Liver (tissue), 9 donors: Measurements from ENCODE around the gene SIK3. TPM values are rescaled to one million over a fixed set of nuclear protein-coding genes. Genes with fewer than 3 reads are reported as not detected.

Source experiments
- DNase-seq: peaks from one replicate; pipeline ENCODE4 v3.0.0-alpha.2; 2017; ENCODE audit warnings: low spot score
- H3K27ac ChIP-seq, 2 donors: one replicate each; pipeline ENCODE4 v1.7.0; 2013; ENCODE audit warnings: inconsistent platforms in 2 of 2, low read length in 2 of 2, control low read depth in 1 of 2, low read depth in 1 of 2, mild to moderate bottlenecking in 1 of 2
- H3K27me3 ChIP-seq, 4 donors: one replicate each; pipeline versions ENCODE4 v1.6.1 to v1.7.0; 2013; ENCODE audit warnings: low read length in 3 of 4, inconsistent platforms in 1 of 4, mild to moderate bottlenecking in 1 of 4, moderate library complexity in 1 of 4; ENCODE audit not compliant: control insufficient read depth in 4 of 4, insufficient read depth in 4 of 4
- H3K36me3 ChIP-seq, 4 donors: one replicate each; pipeline versions ENCODE4 v1.6.1 to v1.7.0; 2013; ENCODE audit warnings: low read length in 3 of 4, mild to moderate bottlenecking in 3 of 4, low read depth in 1 of 4, moderate library complexity in 1 of 4; ENCODE audit not compliant: control insufficient read depth in 4 of 4, insufficient read depth in 3 of 4
- H3K4me1 ChIP-seq, 4 donors: one replicate each; pipeline versions ENCODE4 v1.6.1 to v1.7.0; 2013; ENCODE audit warnings: low read length in 3 of 4, mild to moderate bottlenecking in 3 of 4, moderate library complexity in 1 of 4; ENCODE audit not compliant: control insufficient read depth in 4 of 4, insufficient read depth in 4 of 4
- H3K4me3 ChIP-seq, 3 donors: one replicate each; pipeline versions ENCODE4 v1.6.1 to v1.7.0; 2013; ENCODE audit warnings: low read length in 3 of 3, control low read depth in 1 of 3, low read depth in 1 of 3, mild to moderate bottlenecking in 1 of 3
- H3K9ac ChIP-seq, 2 donors: one replicate each; pipeline ENCODE4 v1.7.0; 2013; ENCODE audit warnings: low read length in 2 of 2, mild to moderate bottlenecking in 2 of 2, moderate library complexity in 2 of 2, control low read depth in 1 of 2, low read depth in 1 of 2
- H3K9me3 ChIP-seq, 4 donors: one replicate each; pipeline versions ENCODE4 v1.6.1 to v1.7.0; 2013; ENCODE audit warnings: low read length in 3 of 4; ENCODE audit not compliant: control insufficient read depth in 4 of 4
- EGR1 ChIP-seq, 2 donors: IDR thresholded peaks; 2 replicates each; pipeline ENCODE4 v1.6.1; 2016 to 2018; ENCODE audit warnings: antibody characterized with exemption in 2 of 2, low read depth in 2 of 2
- FOXA1 ChIP-seq: IDR thresholded peaks from 2 replicates; pipeline ENCODE4 v1.6.1; 2016; ENCODE audit warnings: antibody characterized with exemption
- FOXA2 ChIP-seq: IDR thresholded peaks from 2 replicates; pipeline ENCODE4 v1.6.1; 2016; ENCODE audit warnings: antibody characterized with exemption
- GABPA ChIP-seq, 2 donors: IDR thresholded peaks in 1 of 2; conservative IDR thresholded peaks in 1 of 2; 2 replicates each; pipeline ENCODE4 v1.6.1; 2016; ENCODE audit warnings: antibody characterized with exemption in 2 of 2, mild to moderate bottlenecking in 1 of 2, moderate library complexity in 1 of 2
- HNF4A ChIP-seq, 2 donors: conservative IDR thresholded peaks; 2 replicates each; pipeline ENCODE4 v1.6.1; 2016; ENCODE audit warnings: antibody characterized with exemption in 2 of 2, mild to moderate bottlenecking in 2 of 2
- HNF4G ChIP-seq: IDR thresholded peaks from 2 replicates; pipeline ENCODE4 v1.6.1; 2016; ENCODE audit warnings: antibody characterized with exemption
- JUND ChIP-seq, 2 donors: IDR thresholded peaks; 2 replicates each; pipeline ENCODE4 v1.6.1; 2016; ENCODE audit warnings: antibody characterized with exemption in 2 of 2
- NR2F2 ChIP-seq: IDR thresholded peaks from 2 replicates; pipeline ENCODE4 v1.6.1; 2016; ENCODE audit warnings: antibody characterized with exemption
- RAD21 ChIP-seq, 2 donors: IDR thresholded peaks; 2 replicates each; pipeline ENCODE4 v1.6.1; 2016; ENCODE audit warnings: antibody characterized with exemption in 2 of 2, mild to moderate bottlenecking in 2 of 2
- REST ChIP-seq: IDR thresholded peaks from 2 replicates; pipeline ENCODE4 v1.6.1; 2016; ENCODE audit warnings: antibody characterized with exemption, mild to moderate bottlenecking
- RXRA ChIP-seq, 2 donors: IDR thresholded peaks; 2 replicates each; pipeline ENCODE4 v1.6.1; 2017 to 2018; ENCODE audit warnings: antibody characterized with exemption in 2 of 2, mild to moderate bottlenecking in 1 of 2
- SP1 ChIP-seq: IDR thresholded peaks from 2 replicates; pipeline ENCODE4 v1.6.1; 2018; ENCODE audit warnings: antibody characterized with exemption, mild to moderate bottlenecking
- TAF1 ChIP-seq: conservative IDR thresholded peaks from 2 replicates; pipeline ENCODE4 v1.6.1; 2016; ENCODE audit warnings: antibody characterized with exemption, mild to moderate bottlenecking
- YY1 ChIP-seq: IDR thresholded peaks from 2 replicates; pipeline ENCODE4 v1.6.1; 2016; ENCODE audit warnings: antibody characterized with exemption, mild to moderate bottlenecking
- WGBS: extraction: QIAGEN DNeasy Blood & Tissue Kit; methylation state at CpG from one replicate; pipeline ENCODE4 v1.1.7; 2013; 5-methylcytosine and 5-hydroxymethylcytosine counted together
- polyA plus RNA-seq, 2 donors: library from polyadenylated mRNA; stranded (reverse) in 1 of 2; unstranded in 1 of 2; fragments of 200-250 nt in 1 of 2; fragments of >200 nt in 1 of 2; fragmentation: Nextera tagmentation in 1 of 2; extraction: Ambion mirVana in 1 of 2; gene quantifications; one replicate each; pipeline versions ENCODE4 v1.2.1 to v1.2.3, GENCODE V29; 2013 to 2015
- total RNA-seq, 2 donors: library from RNA; depleted of rRNA; stranded (reverse); fragments of >200 nt; gene quantifications; one replicate each; pipeline ENCODE4 v1.2.3, GENCODE V29; 2014
- TF ChIP-seq, protein P1 (sequence below): fragments of 150-350 bp; IDR thresholded peaks from 2 replicates; pipeline ENCODE4 v1.5.1; 2017; ENCODE audit warnings: improper control_type of control experiment, low read depth, low read length; ENCODE audit not compliant: missing input control
- TF ChIP-seq, protein P2 (sequence below): IDR thresholded peaks from 2 replicates; pipeline ENCODE4 v1.6.1; 2016; ENCODE audit warnings: antibody characterized with exemption
- TF ChIP-seq, protein P3 (sequence below): IDR thresholded peaks from 2 replicates; pipeline ENCODE4 v1.6.1; 2016; ENCODE audit warnings: antibody characterized with exemption
- TF ChIP-seq, protein P4 (sequence below): IDR thresholded peaks from 2 replicates; pipeline ENCODE4 v1.6.1; 2016; ENCODE audit warnings: antibody characterized with exemption
- donor health status: healthy.
- donor health status: healthy.
- donor health status: healthy.
- donor health status: healthy.
- donor health status: healthy.

The SIK3 gene
- total and polyA plus RNA-seq, 4 donors: 6.9 to 52.4 (median 14.4) TPM

- WGBS: 94% methylated on average over 6 of the region's 6 CpGs
- DNase-seq: no peak
- H3K9me3 ChIP-seq: no peaks in the 10 kb centered on the region
- no peak overlapping the region for H3K9ac ChIP-seq
- TF ChIP-seq REST (no peak), FOXA2 (no peak), HNF4G (no peak), RXRA (IDR thresholded peaks at IDR 0.05) (no peak), GABPA (IDR thresholded peaks at IDR 0.05 in 1 of 2, conservative IDR thresholded peaks at IDR 0.05 in 1 of 2) (no peak), HNF4A (conservative IDR thresholded peaks at IDR 0.05) (no peak), NR2F2 (no peak), RAD21 (IDR thresholded peaks at IDR 0.05) (no peak), TAF1 (no peak), SP1 (no peak), EGR1 (IDR thresholded peaks at IDR 0.05; ENCODE audit: low read depth in 2 of 2) (no peak), YY1 (no peak), FOXA1 (no peak), JUND (IDR thresholded peaks at IDR 0.05) (no peak)
- TF ChIP-seq, protein P1, sequence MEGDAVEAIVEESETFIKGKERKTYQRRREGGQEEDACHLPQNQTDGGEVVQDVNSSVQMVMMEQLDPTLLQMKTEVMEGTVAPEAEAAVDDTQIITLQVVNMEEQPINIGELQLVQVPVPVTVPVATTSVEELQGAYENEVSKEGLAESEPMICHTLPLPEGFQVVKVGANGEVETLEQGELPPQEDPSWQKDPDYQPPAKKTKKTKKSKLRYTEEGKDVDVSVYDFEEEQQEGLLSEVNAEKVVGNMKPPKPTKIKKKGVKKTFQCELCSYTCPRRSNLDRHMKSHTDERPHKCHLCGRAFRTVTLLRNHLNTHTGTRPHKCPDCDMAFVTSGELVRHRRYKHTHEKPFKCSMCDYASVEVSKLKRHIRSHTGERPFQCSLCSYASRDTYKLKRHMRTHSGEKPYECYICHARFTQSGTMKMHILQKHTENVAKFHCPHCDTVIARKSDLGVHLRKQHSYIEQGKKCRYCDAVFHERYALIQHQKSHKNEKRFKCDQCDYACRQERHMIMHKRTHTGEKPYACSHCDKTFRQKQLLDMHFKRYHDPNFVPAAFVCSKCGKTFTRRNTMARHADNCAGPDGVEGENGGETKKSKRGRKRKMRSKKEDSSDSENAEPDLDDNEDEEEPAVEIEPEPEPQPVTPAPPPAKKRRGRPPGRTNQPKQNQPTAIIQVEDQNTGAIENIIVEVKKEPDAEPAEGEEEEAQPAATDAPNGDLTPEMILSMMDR: no peak
- TF ChIP-seq, protein P2, sequence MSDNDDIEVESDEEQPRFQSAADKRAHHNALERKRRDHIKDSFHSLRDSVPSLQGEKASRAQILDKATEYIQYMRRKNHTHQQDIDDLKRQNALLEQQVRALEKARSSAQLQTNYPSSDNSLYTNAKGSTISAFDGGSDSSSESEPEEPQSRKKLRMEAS: no peak
- TF ChIP-seq, protein P3, sequence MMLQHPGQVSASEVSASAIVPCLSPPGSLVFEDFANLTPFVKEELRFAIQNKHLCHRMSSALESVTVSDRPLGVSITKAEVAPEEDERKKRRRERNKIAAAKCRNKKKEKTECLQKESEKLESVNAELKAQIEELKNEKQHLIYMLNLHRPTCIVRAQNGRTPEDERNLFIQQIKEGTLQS: no peak
- TF ChIP-seq, protein P4, sequence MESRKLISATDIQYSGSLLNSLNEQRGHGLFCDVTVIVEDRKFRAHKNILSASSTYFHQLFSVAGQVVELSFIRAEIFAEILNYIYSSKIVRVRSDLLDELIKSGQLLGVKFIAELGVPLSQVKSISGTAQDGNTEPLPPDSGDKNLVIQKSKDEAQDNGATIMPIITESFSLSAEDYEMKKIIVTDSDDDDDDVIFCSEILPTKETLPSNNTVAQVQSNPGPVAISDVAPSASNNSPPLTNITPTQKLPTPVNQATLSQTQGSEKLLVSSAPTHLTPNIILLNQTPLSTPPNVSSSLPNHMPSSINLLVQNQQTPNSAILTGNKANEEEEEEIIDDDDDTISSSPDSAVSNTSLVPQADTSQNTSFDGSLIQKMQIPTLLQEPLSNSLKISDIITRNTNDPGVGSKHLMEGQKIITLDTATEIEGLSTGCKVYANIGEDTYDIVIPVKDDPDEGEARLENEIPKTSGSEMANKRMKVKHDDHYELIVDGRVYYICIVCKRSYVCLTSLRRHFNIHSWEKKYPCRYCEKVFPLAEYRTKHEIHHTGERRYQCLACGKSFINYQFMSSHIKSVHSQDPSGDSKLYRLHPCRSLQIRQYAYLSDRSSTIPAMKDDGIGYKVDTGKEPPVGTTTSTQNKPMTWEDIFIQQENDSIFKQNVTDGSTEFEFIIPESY: no peak
- no peaks in the 10 kb centered on the region for H3K27me3 ChIP-seq
- H3K36me3 ChIP-seq: peaks cover 9 to 45% (median 24%) of the 10 kb centered on the region in 4 donors
- H3K4me3 ChIP-seq: no peak overlapping the region
- H3K4me1 ChIP-seq: peaks cover 9 to 18% (median 12%) of the 10 kb centered on the region in 4 donors
- no peak overlapping the region for H3K27ac ChIP-seq
Measured at GRCh38 chr11:116849486-116849885, 248.7 kb downstream of the SIK3 start.
